Sigmoid colon (tissue), 7 donors: Measurements from ENCODE around the gene SSMEM1. TPM values are rescaled to one million over a fixed set of nuclear protein-coding genes. Genes with fewer than 3 reads are reported as not detected.
"Not testable (repeated sequence)": the region's sequence is repeated elsewhere in the genome, so short reads cannot be mapped to it uniquely, and the experiment has no call there.

Experiments
- DNase-seq: peaks from one replicate; pipeline ENCODE4 v3.0.0-alpha.2; 2019
- H3K27ac ChIP-seq, 4 donors: fragments of 200-600 bp; sonication (generic); one replicate each; pipeline ENCODE4 v1.5.1; 2016 to 2019; ENCODE audit warnings: mild to moderate bottlenecking in 1 of 4
- H3K27me3 ChIP-seq, 3 donors: fragments of 200-600 bp; sonication (generic); one replicate each; pipeline ENCODE4 v1.5.1; 2019; ENCODE audit warnings: mild to moderate bottlenecking in 1 of 3
- H3K36me3 ChIP-seq, 4 donors: fragments of 200-600 bp; sonication (generic); one replicate each; pipeline ENCODE4 v1.5.1; 2016 to 2019
- H3K4me1 ChIP-seq, 4 donors: fragments of 200-600 bp; sonication (generic); one replicate each; pipeline ENCODE4 v1.5.1; 2017 to 2019
- H3K4me3 ChIP-seq, 4 donors: fragments of 200-600 bp; sonication (generic); one replicate each; pipeline ENCODE4 v1.5.1; 2017 to 2019; ENCODE audit warnings: mild to moderate bottlenecking in 2 of 4, moderate library complexity in 1 of 4
- H3K9me3 ChIP-seq, 4 donors: fragments of 200-600 bp in 3 of 4; sonication (generic) in 3 of 4; one replicate each; pipeline versions ENCODE4 v1.5.1 to v1.6.1; 2013 to 2019
- EP300 ChIP-seq, 4 donors: sonication (generic); formaldehyde crosslinking; IDR thresholded peaks; one replicate each; pipeline ENCODE4 v1.6.1; 2017; ENCODE audit warnings: antibody characterized with exemption in 4 of 4
- POLR2A ChIP-seq, 2 donors: fragments of 450-650 bp; IDR thresholded peaks; one replicate each; pipeline ENCODE4 v1.6.1; 2016; ENCODE audit warnings: antibody characterized with exemption in 2 of 2, mild to moderate bottlenecking in 2 of 2, moderate library complexity in 2 of 2
- POLR2AphosphoS5 ChIP-seq, 4 donors: sonication (generic); formaldehyde crosslinking; IDR thresholded peaks; one replicate each; pipeline ENCODE4 v1.6.1; 2017; ENCODE audit warnings: antibody characterized with exemption in 4 of 4
- WGBS, 2 donors: extraction: QIAGEN DNeasy Blood & Tissue Kit; methylation state at CpG; one replicate each; pipeline ENCODE4 v1.1.7; 2013; 5-methylcytosine and 5-hydroxymethylcytosine counted together
- intact Hi-C: fragments of 100-400 bp; cut with DNase I; formaldehyde crosslinking; loops from one replicate; pipeline ENCODE4 v1.15.1; 2023
- polyA plus RNA-seq, 3 donors: library from polyadenylated mRNA; stranded (reverse); fragments of 200-250 nt; gene quantifications; one replicate each; pipeline ENCODE4 v1.2.3, GENCODE V29; 2013
- total RNA-seq, 4 donors: library from RNA; depleted of rRNA; stranded (reverse); fragments of >200 nt; gene quantifications; one replicate each; pipeline ENCODE4 v1.1.0, GENCODE V29; 2016
- TF ChIP-seq, protein P1 (sequence below), 4 experiments: fragments of 450-650 bp in 3 of 4; fragments of 200-600 bp in 1 of 4; IDR thresholded peaks; one replicate each; pipeline ENCODE4 v1.5.1; 2016 to 2019; ENCODE audit warnings: antibody characterized with exemption in 4 of 4, mild to moderate bottlenecking in 3 of 4, moderate library complexity in 2 of 4
- donor health status: healthy with polysubstance abuse.
- donor health status: Bipolar disorder and iron deficiency.
- donor health status: healthy.

The SSMEM1 gene
- total and polyA plus RNA-seq, 7 donors: not detected

- not testable (repeated sequence) for H3K4me3 ChIP-seq, H3K36me3 ChIP-seq, DNase-seq, H3K27ac ChIP-seq, H3K4me1 ChIP-seq, H3K9me3 ChIP-seq, H3K27me3 ChIP-seq
- intact Hi-C loops: loop anchor here (10.0 kb wide), 1 partner anchor 475 kb away; no protein-coding TSS in a partner anchor
- 92 to 96% methylated on average over 3 of the region's 3 CpGs for WGBS, 2 donors
Observed at GRCh38 chr7:130249626-130250025, 42.0 kb downstream of the SSMEM1 start.

DNA sequence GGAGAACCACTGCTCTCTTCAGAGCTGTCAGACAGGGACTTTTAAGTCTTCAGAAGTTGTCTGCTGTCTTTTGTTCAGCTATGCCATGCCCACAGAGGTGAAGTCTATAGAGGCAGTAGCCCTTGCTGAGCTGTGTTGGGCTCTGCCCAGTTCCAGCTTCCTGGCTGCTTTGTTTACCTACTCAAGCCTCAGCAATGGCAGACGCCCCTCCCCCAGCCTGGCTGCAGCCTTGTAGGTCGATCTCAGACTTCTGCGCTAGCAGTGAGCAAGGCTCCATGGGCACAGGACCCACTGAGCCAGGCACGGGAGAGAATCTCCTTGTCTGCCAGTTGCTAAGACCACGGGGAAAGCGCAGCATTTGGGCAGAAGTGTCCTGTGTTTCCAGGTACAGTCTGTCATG lies 46.9 kb downstream of the SSMEM1 start:
- intact Hi-C loops: no loop called here
- no peaks in the 10 kb centered on the region for H3K4me1 ChIP-seq
- 78 to 87% methylated on average over 6 of the region's 6 CpGs for WGBS, 2 donors
- H3K36me3 ChIP-seq: no peaks in the 10 kb centered on the region
- no peaks in the 10 kb centered on the region for H3K27me3 ChIP-seq
- TF ChIP-seq EP300 (IDR thresholded peaks at IDR 0.05) (no peak), POLR2A (IDR thresholded peaks at IDR 0.05) (no peak), POLR2AphosphoS5 (IDR thresholded peaks at IDR 0.05) (no peak)
- no peak overlapping the region for H3K4me3 ChIP-seq
- H3K9me3 ChIP-seq: peaks cover 0 to 12% (median 5%) of the 10 kb centered on the region in 4 donors
- no peak overlapping the region for H3K27ac ChIP-seq
- DNase-seq: no peak

GRCh38 chr7:130256704-130257103 lies 49.0 kb downstream of the SSMEM1 start:
- H3K36me3 ChIP-seq: no peaks in the 10 kb centered on the region
- intact Hi-C loops: no loop called here
- DNase-seq: no peak
- H3K4me1 ChIP-seq: no peaks in the 10 kb centered on the region
- no peaks in the 10 kb centered on the region for H3K27me3 ChIP-seq
- H3K9me3 ChIP-seq: peaks cover 0 to 12% (median 5%) of the 10 kb centered on the region in 4 donors
- no peak overlapping the region for H3K27ac ChIP-seq
- WGBS, 2 donors: 80 to 86% methylated on average over 2 of the region's 2 CpGs
- TF ChIP-seq POLR2A (IDR thresholded peaks at IDR 0.05) (no peak), POLR2AphosphoS5 (IDR thresholded peaks at IDR 0.05) (no peak), EP300 (IDR thresholded peaks at IDR 0.05) (no peak)
- TF ChIP-seq, protein P1, sequence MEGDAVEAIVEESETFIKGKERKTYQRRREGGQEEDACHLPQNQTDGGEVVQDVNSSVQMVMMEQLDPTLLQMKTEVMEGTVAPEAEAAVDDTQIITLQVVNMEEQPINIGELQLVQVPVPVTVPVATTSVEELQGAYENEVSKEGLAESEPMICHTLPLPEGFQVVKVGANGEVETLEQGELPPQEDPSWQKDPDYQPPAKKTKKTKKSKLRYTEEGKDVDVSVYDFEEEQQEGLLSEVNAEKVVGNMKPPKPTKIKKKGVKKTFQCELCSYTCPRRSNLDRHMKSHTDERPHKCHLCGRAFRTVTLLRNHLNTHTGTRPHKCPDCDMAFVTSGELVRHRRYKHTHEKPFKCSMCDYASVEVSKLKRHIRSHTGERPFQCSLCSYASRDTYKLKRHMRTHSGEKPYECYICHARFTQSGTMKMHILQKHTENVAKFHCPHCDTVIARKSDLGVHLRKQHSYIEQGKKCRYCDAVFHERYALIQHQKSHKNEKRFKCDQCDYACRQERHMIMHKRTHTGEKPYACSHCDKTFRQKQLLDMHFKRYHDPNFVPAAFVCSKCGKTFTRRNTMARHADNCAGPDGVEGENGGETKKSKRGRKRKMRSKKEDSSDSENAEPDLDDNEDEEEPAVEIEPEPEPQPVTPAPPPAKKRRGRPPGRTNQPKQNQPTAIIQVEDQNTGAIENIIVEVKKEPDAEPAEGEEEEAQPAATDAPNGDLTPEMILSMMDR (IDR thresholded peaks at IDR 0.05): no peak
- no peak overlapping the region for H3K4me3 ChIP-seq

DNA sequence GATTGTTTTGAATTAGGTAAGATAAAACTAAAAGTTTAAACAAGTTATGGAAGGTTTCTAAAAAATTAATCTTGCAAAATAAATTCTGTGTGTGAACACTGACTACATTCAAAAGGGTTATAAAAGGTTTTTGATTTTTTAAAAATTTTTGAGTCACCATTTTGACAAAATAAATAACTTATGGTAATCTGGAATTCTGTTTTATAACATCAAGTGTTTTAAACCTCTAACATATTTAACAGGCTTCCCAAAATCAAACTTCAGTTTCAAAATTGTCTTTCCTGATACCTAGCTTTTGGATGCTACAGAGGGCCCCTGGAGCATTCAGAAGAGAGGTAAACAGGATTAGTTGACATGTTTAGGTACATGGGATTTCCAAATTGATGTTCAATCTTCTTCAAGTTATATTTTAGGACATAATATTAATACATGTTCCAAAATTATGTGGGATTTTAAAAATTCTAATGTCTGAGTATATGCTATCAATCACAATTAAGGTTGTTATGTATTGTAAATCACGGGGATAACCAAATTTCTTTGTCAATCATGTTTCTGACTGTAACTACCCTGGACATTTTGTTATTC lies 50.9 kb downstream of the SSMEM1 start:
- no peaks in the 10 kb centered on the region for H3K36me3 ChIP-seq
- no peaks in the 10 kb centered on the region for H3K4me1 ChIP-seq
- DNase-seq: no peak
- H3K27me3 ChIP-seq: no peaks in the 10 kb centered on the region
- H3K4me3 ChIP-seq: no peak overlapping the region
- H3K9me3 ChIP-seq: peaks cover 0 to 12% (median 5%) of the 10 kb centered on the region in 4 donors
- no peak for TF ChIP-seq POLR2AphosphoS5 (IDR thresholded peaks at IDR 0.05)
- no peak for TF ChIP-seq EP300 (IDR thresholded peaks at IDR 0.05)
- TF ChIP-seq POLR2A (IDR thresholded peaks at IDR 0.05): no peak
- TF ChIP-seq, protein P1 (IDR thresholded peaks at IDR 0.05): no peak
- WGBS, 2 donors: 35 to 76% methylated on average over 1 of the region's 1 CpG
- intact Hi-C loops: no loop called here
- no peak overlapping the region for H3K27ac ChIP-seq

- no peaks in the 10 kb centered on the region for H3K36me3 ChIP-seq
- H3K27ac ChIP-seq: no peak overlapping the region
- no peak overlapping the region for H3K4me3 ChIP-seq
- DNase-seq: no peak
- 64 to 67% methylated on average over 2 of the region's 2 CpGs for WGBS, 2 donors
- intact Hi-C loops: no loop called here
- TF ChIP-seq, protein P1 (IDR thresholded peaks at IDR 0.05): no peak
- TF ChIP-seq EP300 (IDR thresholded peaks at IDR 0.05) (no peak), POLR2AphosphoS5 (IDR thresholded peaks at IDR 0.05) (no peak), POLR2A (IDR thresholded peaks at IDR 0.05) (no peak)
- no peaks in the 10 kb centered on the region for H3K4me1 ChIP-seq
- no peaks in the 10 kb centered on the region for H3K27me3 ChIP-seq
- peaks cover 0 to 12% (median 5%) of the 10 kb centered on the region in 4 donors for H3K9me3 ChIP-seq
Observed at GRCh38 chr7:130262448-130262847, 54.8 kb downstream of the SSMEM1 start.

DNA sequence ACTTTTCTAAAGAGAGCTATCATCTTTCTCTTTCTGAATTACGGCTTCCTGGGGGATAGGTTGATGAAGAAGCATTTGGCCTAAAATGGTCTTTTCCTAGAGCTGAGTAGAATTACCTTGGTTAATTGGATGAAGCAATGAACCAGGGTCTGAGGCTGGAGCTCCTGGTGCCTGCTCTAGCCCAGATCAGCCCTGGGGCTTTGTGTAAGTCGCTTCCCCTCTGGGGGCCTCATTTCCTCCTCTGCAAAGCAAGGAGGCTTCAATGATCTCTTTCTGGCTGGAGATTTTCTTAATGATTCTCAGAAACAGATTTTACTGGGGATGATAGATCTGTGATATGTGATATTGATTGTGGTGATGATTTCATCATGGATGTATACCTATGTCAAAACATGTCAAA lies 55.5 kb downstream of the SSMEM1 start:
- intact Hi-C loops: no loop called here
- no peaks in the 10 kb centered on the region for H3K27me3 ChIP-seq
- H3K9me3 ChIP-seq: peaks cover 0 to 10% (median under 1%) of the 10 kb centered on the region in 4 donors
- no peak overlapping the region for H3K4me3 ChIP-seq
- H3K4me1 ChIP-seq: no peaks in the 10 kb centered on the region
- TF ChIP-seq POLR2A (IDR thresholded peaks at IDR 0.05): no peak
- TF ChIP-seq, protein P1 (IDR thresholded peaks at IDR 0.05): no peak
- TF ChIP-seq POLR2AphosphoS5 (IDR thresholded peaks at IDR 0.05): no peak
- no peak for TF ChIP-seq EP300 (IDR thresholded peaks at IDR 0.05)
- no peak overlapping the region for H3K27ac ChIP-seq
- no peak for DNase-seq
- no peaks in the 10 kb centered on the region for H3K36me3 ChIP-seq
- 66 to 75% methylated on average over 2 of the region's 2 CpGs for WGBS, 2 donors
